Ureter (tissue), 1 donor: Measurements from ENCODE around the gene TMEM200A. TPM values are rescaled to one million over a fixed set of nuclear protein-coding genes. Genes with fewer than 3 reads are reported as not detected.

ENCODE experiments used
- DNase-seq: peaks from one replicate; pipeline ENCODE4 v3.0.0-alpha.2; 2020; ENCODE audit warnings: low spot score
- total RNA-seq: library from RNA; stranded (reverse); gene quantifications from one replicate; pipeline ENCODE4 v1.2.4, GENCODE V29; 2023
- donor health status: DM: yes; HTN: yes; CAD: no.

The TMEM200A gene
- total RNA-seq, 1 donor from 2014 or later: 4.5 TPM

- DNase-seq: no peak
Observed at GRCh38 chr6:130377915-130378314, 12.1 kb downstream of the TMEM200A start.

GRCh38 chr6:130379223-130379622 lies 13.4 kb downstream of the TMEM200A start:
- DNase-seq: no peak

DNA sequence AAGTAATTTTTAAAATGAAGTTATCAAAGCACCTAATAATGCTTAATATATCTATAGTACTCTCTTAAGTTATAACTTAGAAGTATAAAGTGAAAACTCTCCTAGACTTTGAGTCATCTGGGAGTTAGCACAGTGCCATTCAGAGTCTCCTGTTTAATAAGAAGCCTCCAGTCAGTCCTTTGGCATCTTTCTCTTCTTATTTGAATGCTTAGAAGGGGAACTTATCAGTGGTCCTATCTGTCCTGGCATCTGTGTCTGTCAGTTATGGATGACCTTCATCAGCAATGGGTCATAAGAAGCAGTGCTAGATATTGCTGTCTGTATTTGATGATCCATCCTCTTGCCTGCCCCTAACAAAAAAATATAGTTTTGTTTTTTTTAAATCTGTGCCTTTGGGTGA lies 15.2 kb downstream of the TMEM200A start:
- no peak for DNase-seq

DNA sequence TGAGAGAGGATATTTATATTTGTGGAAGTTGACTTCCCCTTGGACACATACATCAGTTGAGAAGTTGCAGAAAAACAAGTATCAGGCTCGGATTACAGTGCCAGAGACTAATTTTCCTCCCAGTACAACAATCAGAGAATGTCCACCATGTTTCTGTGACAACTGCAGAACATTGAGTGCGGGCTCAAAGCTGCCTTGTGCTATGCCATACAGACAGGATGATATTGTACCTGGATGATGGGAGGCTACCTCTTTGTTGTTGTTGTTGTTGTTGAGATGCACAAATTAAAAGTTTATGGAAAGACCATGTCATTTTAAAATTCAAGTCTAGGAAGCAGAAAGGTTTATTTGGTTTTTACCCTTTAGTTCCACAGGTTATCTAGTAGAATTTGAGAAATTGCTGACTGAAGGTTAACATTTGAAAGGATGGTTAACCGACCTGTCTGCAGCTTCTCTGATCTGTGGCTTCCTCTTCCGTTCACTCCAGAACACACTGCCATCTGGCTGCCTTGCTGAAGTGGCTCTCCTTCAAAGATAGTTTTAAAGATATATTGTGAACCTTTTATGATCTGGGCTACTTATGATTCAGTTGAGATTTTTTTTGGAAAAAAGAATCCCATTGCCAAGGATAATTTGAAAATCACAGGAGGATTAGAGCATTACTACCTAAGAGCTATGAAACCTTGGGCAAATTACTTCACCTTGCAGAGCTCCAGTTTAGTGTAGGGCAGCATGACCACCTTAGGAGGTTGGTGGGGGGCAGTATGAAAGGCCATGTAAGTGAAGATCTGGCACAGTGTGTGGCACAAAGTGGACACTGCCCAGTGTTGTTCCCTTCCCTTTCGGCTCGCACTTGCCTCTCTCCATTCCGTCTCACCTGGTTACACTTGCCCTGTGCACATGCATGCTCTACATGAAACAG lies 15.9 kb downstream of the TMEM200A start:
- no peak for DNase-seq

- DNase-seq: no peak
Observed at GRCh38 chr6:130382872-130383490, 17.2 kb downstream of the TMEM200A start.

DNA sequence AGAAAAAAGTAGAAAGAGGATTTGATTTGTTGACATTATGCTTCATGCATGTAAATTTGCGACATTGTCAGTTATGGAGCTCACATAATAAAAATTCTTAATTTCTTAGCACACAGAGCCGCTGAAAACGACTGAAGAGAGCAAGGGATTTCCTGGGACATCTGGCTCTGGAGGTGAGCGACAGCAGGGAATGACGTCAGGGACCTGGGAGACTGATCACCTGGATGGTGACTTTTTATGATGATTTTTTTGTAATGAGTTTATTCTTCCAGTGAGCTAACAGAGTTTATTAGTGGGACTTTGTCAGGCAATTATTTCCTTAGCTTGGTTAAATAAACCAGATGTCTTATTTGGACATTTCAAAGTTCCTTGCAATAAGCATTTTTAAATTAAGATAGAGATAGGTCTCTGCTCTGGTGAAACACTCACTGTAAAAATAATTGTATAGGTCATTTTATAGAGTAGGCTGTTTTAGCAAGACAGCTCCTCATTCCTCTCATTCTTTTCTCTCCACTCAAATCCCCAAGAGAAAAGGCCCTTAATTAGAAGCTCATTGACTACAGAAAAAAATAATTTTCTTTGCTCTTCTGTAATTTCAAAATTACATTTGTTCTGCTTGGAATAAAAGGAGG lies 19.4 kb downstream of the TMEM200A start:
- DNase-seq: no peak

DNA sequence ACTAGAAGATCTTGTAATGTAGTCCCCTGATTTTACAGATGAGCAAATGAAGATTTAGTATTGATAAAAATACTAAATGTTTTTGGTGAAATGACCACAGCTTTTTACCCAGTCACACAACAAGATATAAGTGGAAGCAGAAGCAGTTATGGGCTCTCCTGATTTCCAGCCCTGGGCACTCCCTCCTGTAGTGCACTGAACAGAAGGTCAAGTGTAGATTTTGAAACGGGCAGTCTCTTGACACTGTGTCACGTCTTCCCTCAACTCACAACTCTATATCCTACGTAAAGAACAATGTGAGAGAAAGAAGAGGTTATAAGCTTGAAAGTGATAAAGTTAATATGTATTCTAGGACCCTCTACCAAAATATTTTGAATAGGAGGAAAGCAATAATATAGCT lies 23.3 kb downstream of the TMEM200A start:
- DNase-seq: no peak

GRCh38 chr6:130390890-130391289 lies 25.1 kb downstream of the TMEM200A start:
- no peak for DNase-seq

DNA sequence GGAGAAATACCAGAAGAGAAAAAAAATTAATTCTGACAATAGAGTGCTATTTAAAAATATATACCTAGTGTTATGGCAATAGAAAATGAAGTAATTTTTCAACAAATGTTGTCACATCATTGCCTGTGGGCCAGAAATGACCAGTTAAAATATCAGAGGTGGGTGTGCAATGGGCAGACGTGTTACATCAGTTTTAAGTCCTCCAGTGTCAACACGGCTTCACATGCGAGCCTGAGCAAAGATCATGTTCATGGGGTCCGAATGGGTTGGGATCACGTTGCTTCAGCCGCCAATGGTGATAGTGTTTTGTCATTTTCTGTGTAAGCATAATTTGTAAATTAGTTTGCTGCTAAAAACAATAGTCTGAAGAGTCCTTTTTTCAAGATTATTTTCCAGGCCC lies 27.5 kb downstream of the TMEM200A start:
- no peak for DNase-seq

- DNase-seq: no peak
Observed at GRCh38 chr6:130394246-130394645, 28.4 kb downstream of the TMEM200A start.

DNA sequence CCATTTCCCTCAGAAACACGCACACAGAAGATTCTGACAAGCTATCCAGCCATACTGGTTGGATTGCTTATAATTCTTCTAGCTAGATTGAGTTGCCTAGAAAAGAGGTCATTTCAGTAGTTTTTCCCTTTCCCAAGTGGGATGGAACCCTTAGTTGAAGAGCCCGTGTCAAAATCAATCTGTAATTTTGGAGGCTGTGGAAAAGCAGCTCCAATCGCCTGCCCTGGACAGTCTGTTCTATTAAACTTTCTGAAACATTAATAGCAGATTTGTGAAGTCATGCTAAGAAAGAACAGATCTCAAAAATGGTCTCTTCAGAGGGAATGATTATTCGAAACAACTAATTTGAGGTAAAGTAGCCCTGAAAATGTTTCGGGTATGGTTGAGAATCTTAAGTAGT lies 29.3 kb downstream of the TMEM200A start:
- DNase-seq: no peak

GRCh38 chr6:130396722-130397121 lies 30.9 kb downstream of the TMEM200A start:
- DNase-seq: no peak

- no peak for DNase-seq
Observed at GRCh38 chr6:130405549-130405948, 39.7 kb downstream of the TMEM200A start.

DNA sequence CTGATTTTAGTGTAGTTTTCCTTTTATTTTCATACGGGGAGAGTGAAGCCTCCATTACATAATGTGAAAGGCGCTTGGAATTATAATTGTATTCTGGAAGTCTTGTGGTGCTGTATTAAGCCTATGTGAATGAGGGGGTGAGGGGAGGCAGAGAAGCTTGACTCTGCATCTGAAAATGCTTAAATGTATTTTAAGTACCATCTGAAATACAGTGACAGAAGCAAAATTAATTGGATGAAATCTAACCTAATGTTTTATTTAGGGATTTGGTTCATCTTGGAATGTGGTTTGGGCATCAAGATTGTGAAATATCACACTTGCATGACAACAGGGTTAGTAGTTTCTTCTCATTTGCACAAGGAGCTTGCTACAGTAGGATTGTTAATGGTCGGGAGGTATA lies 41.2 kb downstream of the TMEM200A start:
- DNase-seq: no peak

GRCh38 chr6:130409418-130410100 lies 43.7 kb downstream of the TMEM200A start:
- no peak for DNase-seq

- no peak for DNase-seq
Observed at GRCh38 chr6:130411481-130411880, 45.7 kb downstream of the TMEM200A start.

- DNase-seq: no peak
Observed at GRCh38 chr6:130412556-130413290, 46.9 kb downstream of the TMEM200A start.

DNA sequence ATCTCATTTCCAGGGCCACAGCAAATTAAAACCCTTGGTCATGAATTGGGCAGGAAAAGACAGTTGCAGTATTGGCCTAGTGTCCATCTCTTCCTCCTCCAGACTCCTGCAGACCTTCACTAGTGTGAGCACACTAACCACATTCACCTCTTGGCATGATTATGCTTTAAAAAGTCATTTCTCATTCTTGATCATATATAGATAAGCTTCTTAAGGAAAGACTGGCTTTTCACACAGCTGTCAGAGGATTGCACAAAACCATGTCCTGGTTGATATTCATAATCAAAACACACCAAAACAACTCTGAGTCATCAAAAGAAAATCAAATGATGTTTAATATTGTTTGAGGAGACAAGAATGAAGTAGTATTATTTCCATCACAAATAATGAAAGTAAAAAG lies 52.1 kb downstream of the TMEM200A start:
- DNase-seq: no peak

GRCh38 chr6:130420911-130421310 lies 55.1 kb downstream of the TMEM200A start:
- DNase-seq: no peak

DNA sequence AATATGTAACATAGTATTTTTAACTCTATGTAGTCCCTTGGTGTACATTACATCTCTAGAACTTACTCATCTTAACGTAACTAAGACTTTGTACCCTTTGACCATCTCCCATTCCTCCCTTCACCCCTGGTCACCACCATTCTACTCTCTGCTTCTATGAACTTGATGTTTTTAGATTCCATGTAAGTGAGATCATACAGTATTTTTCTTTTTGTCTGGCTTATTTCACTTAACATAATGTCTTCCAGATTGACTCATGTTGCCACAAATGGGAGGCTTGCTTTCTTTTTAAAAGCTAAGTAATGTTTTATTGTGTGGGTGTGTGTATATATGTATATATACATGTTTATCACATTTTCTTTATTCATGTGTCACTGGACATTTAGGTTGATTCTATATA lies 55.8 kb downstream of the TMEM200A start:
- DNase-seq: no peak

GRCh38 chr6:130423044-130423443 lies 57.2 kb downstream of the TMEM200A start:
- DNase-seq: no peak
